A673 (cell line): ENCODE data around the gene MID1. TPM values are rescaled to one million over a fixed set of nuclear protein-coding genes. Genes with fewer than 3 reads are reported as not detected.

ENCODE experiments used
- BruUV-seq: library from RNA; stranded (reverse); fragments of 400-500 nt; replicated peaks from 2 replicates; lab custom pipeline; 2021; lab: Mats Ljungman, UMichigan
- CTCF ChIA-PET: fragments of 300-600 bp; sonication (Branson Sonifier 250); formaldehyde crosslinking; loops from one replicate; lab custom pipeline; 2022; ENCODE audit warnings: antibody characterized with exemption; lab: Charles Lee
- POLR2A ChIA-PET: fragments of 300-600 bp; sonication (Branson Sonifier 250); formaldehyde crosslinking; loops from one replicate; lab custom pipeline; 2022; ENCODE audit warnings: antibody characterized with exemption; ENCODE audit not compliant: low non-redundant PET; lab: Charles Lee
- DNase-seq: peaks from one replicate; pipeline ENCODE4 v3.0.0-alpha.2; 2015; ENCODE audit warnings: low spot score
- H3K27ac ChIP-seq: fragments of 200-600 bp; sonication (generic); 2 replicates; pipeline ENCODE4 v1.5.1; 2016; ENCODE audit warnings: mixed run types, low read depth, mild to moderate bottlenecking, mixed read lengths, antibody characterized with exemption, low read length; ENCODE audit not compliant: poor library complexity, severe bottlenecking
- H3K27me3 ChIP-seq: fragments of 200-600 bp; sonication (generic); replicated peaks from 2 replicates; pipeline ENCODE4 v1.6.1; 2017; ENCODE audit warnings: mixed run types, low read depth, mild to moderate bottlenecking, mixed read lengths, antibody characterized with exemption, low read length; ENCODE audit not compliant: insufficient read depth, poor library complexity
- H3K36me3 ChIP-seq: fragments of 200-600 bp; sonication (generic); 2 replicates; pipeline ENCODE4 v1.6.1; 2016; ENCODE audit warnings: mixed run types, mild to moderate bottlenecking, mixed read lengths, antibody characterized with exemption, low read length; ENCODE audit not compliant: insufficient read depth, poor library complexity, severe bottlenecking
- H3K4me1 ChIP-seq: fragments of 200-600 bp; sonication (generic); 2 replicates; pipeline ENCODE4 v1.6.1; 2017; ENCODE audit warnings: mixed run types, mild to moderate bottlenecking, mixed read lengths, antibody characterized with exemption, low read length; ENCODE audit not compliant: insufficient read depth, poor library complexity, severe bottlenecking
- H3K4me3 ChIP-seq: fragments of 200-600 bp; sonication (generic); 2 replicates; pipeline ENCODE4 v1.5.1; 2016; ENCODE audit warnings: low read depth, mixed run types, mild to moderate bottlenecking, mixed read lengths, low read length; ENCODE audit not compliant: poor library complexity, severe bottlenecking
- H3K9me3 ChIP-seq: fragments of 200-600 bp; sonication (generic); 2 replicates; pipeline ENCODE4 v1.6.1; 2016; ENCODE audit warnings: mixed run types, low read depth, mild to moderate bottlenecking, mixed read lengths, antibody characterized with exemption, low read length; ENCODE audit not compliant: poor library complexity, severe bottlenecking
- EZH2 ChIP-seq: fragments of 200-600 bp; sonication (generic); IDR thresholded peaks from 2 replicates; pipeline ENCODE4 v1.6.1; 2017; ENCODE audit warnings: borderline replicate concordance, low read depth, mild to moderate bottlenecking, mixed read lengths, antibody characterized with exemption, low read length; ENCODE audit not compliant: poor library complexity, severe bottlenecking
- intact Hi-C: fragments of 100-400 bp; cut with micrococcal nuclease; formaldehyde crosslinking; loops from one replicate; pipeline ENCODE4 v1.10.0; 2022; ENCODE audit not compliant: unreplicated experiment
- total RNA-seq: library from RNA; stranded (reverse); gene quantifications from 2 replicates; pipeline ENCODE4 v1.2.3, GENCODE V29; 2021
- TF ChIP-seq, protein P1 (sequence below): fragments of 300-800, 200-600 bp; sonication (generic); conservative IDR thresholded peaks from 2 replicates; pipeline ENCODE4 v1.5.1; 2017; ENCODE audit warnings: low read depth, mild to moderate bottlenecking, antibody characterized with exemption, low read length, moderate library complexity, mixed read lengths

MID1 gene
- total RNA-seq, 1 experiment from 2014 or later: 7.0 TPM

DNA sequence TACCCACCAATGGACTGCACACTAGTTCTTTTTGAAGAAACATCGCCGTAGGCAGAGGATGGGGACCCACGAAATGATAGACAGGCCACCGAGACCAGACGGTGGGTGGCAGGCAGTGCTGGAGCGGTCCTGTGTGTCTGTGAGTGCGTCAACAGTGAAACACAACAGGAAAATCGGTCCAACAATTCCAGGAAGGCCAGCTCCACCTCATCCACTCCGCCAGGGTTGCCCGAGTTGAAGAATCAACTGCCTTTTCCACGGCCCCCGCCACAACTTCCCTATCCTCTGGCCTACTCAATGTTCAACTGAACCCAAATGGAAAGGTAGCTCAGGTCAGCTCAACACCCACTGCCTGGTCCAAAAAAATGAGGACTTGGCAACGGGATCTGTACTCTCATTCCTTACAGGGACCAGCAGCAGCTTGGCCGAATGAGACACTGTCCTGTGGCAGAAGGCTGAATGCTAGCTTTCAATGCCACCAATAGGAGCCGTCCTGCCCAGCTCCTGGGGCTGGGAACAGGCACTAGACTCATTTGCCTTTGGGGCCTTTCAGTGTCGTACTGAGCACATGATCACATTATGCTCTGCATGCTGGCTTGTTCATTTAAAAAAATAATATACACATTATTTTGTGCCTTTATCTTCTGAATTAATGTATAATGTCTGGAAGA, 43.5 kb downstream of the MID1 start:
- no TSS peak for BruUV-seq
- H3K9me3 ChIP-seq: peaks cover 8% of the 10 kb centered on the region
- ChIA-PET CTCF (no interaction called here), POLR2A (no interaction called here)
- peaks cover 7% of the 10 kb centered on the region for H3K4me1 ChIP-seq
- H3K27ac ChIP-seq: no peak overlapping the region
- DNase-seq: no peak
- intact Hi-C loops: no loop called here
- TF ChIP-seq EZH2: no peak
- TF ChIP-seq, protein P1, sequence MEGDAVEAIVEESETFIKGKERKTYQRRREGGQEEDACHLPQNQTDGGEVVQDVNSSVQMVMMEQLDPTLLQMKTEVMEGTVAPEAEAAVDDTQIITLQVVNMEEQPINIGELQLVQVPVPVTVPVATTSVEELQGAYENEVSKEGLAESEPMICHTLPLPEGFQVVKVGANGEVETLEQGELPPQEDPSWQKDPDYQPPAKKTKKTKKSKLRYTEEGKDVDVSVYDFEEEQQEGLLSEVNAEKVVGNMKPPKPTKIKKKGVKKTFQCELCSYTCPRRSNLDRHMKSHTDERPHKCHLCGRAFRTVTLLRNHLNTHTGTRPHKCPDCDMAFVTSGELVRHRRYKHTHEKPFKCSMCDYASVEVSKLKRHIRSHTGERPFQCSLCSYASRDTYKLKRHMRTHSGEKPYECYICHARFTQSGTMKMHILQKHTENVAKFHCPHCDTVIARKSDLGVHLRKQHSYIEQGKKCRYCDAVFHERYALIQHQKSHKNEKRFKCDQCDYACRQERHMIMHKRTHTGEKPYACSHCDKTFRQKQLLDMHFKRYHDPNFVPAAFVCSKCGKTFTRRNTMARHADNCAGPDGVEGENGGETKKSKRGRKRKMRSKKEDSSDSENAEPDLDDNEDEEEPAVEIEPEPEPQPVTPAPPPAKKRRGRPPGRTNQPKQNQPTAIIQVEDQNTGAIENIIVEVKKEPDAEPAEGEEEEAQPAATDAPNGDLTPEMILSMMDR: no peak
- no peak overlapping the region for H3K4me3 ChIP-seq
- H3K27me3 ChIP-seq: no peaks in the 10 kb centered on the region
- no peaks in the 10 kb centered on the region for H3K36me3 ChIP-seq

DNA sequence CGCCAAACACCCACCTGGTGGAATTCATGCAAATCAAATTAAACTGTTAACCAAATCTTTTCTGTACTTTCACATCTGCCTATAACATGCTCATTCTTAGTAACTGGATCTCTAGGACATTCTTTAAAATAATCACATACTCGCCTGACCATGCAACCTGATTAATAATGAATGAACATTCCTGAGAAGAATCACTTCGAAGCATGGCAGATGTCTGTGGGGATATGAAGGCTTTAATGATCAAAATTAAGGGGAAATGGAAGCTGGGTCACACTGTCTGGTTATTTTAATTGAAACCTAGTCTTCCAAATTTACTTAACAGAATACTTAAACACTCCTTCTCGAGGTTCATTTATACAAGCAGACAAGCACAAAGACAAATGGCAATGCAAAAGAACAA, 44.2 kb downstream of the MID1 start:
- Histone ChIP-seq H3K27ac (no peak overlapping the region), H3K36me3 (no peaks in the 10 kb centered on the region), H3K27me3 (no peaks in the 10 kb centered on the region), H3K4me3 (no peak overlapping the region), H3K4me1 (peaks cover 7% of the 10 kb centered on the region), H3K9me3 (peaks cover 8% of the 10 kb centered on the region)
- no peak for DNase-seq
- intact Hi-C loops: no loop called here
- BruUV-seq: no TSS peak
- ChIA-PET CTCF (no interaction called here), POLR2A (no interaction called here)
- TF ChIP-seq, protein P1: no peak

DNA sequence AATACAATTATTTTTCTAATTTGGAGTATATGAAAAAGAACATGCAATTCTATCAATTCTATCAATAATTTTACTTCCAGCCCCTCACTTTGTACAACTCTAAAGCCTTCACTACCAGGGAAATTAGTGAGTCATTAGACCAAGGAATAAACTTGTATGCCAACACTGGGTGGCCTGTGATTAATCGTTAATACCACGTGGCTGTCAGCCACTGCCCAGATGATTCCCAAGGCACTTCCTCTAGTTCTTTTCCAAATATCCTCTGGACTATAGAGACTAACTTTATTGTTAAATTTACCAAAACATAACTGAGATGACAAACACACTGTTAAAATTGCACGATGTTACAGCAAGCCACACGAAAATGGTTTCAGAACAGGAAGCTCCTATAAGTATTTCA, 45.7 kb downstream of the MID1 start:
- CTCF ChIA-PET: no interaction called here
- Histone ChIP-seq H3K27ac (no peak overlapping the region), H3K9me3 (peaks cover 8% of the 10 kb centered on the region), H3K4me1 (peaks cover 7% of the 10 kb centered on the region), H3K36me3 (no peaks in the 10 kb centered on the region), H3K4me3 (no peak overlapping the region), H3K27me3 (no peaks in the 10 kb centered on the region)
- intact Hi-C loops: no loop called here
- no peak for TF ChIP-seq EZH2
- TF ChIP-seq, protein P1: no peak
- POLR2A ChIA-PET: no interaction called here
- no peak for DNase-seq
- BruUV-seq: no TSS peak
